ENCODE measurements around the gene MYLK3.

Gene MYLK3

GRCh38 chr16:46706642-46707041 is 41.5 kb downstream of the MYLK3 start:
- H3K36me3 ChIP-seq (ENCODE audit: insufficient read depth, low read length), result peaks cover 7% of the 10 kb centered on the region; the same call in 1 of the 2 replicates
- no peaks in the 10 kb centered on the region for H3K9me3 ChIP-seq (ENCODE audit: insufficient read depth, low read depth, low read length)
- no peak overlapping the region for H3K9ac ChIP-seq (ENCODE audit: low read depth, low read length)
- no peaks in the 10 kb centered on the region for H3K27me3 ChIP-seq (ENCODE audit: insufficient read depth, low read length)
- H3K4me1 ChIP-seq (ENCODE audit: insufficient read depth, low read length), result no peaks in the 10 kb centered on the region
- no peak overlapping the region for H3K27ac ChIP-seq (ENCODE audit: low read depth, low read length)
- no CpG with 5 or more reads among the region's 1 CpG for WGBS
- no peak overlapping the region for H3K4me3 ChIP-seq (ENCODE audit: low read length)

DNA sequence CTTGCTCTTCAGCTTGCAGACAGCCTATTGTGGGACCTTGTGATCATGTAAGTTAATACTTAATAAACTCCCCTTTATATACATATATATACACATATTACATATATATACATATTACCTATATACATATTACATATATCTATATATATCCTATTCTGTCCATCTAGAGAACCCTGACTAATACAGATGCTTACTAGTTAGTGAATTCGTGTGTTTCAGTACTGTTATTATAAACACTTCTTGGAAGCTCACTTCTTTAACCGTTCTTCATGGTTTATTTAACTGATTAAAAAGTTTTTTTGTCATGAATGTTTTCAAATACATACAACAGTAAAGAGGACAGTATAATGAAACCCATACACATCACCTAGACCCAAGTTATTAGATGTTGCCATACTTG is 46.1 kb downstream of the MYLK3 start:
- Histone ChIP-seq H3K9me3 (ENCODE audit: insufficient read depth, low read depth, low read length) (no peaks in the 10 kb centered on the region), H3K4me1 (ENCODE audit: insufficient read depth, low read length) (no peaks in the 10 kb centered on the region), H3K4me3 (ENCODE audit: low read length) (no peak overlapping the region), H3K36me3 (ENCODE audit: insufficient read depth, low read length) (peaks cover 42% of the 10 kb centered on the region), H3K27ac (ENCODE audit: low read depth, low read length) (no peak overlapping the region), H3K27me3 (ENCODE audit: insufficient read depth, low read length) (no peaks in the 10 kb centered on the region), H3K9ac (ENCODE audit: low read depth, low read length) (no peak overlapping the region)
- no CpG with 5 or more reads among the region's 2 CpGs for WGBS

- H3K36me3 ChIP-seq (ENCODE audit: insufficient read depth, low read length), result peaks cover 46% of the 10 kb centered on the region
- WGBS, result 92% methylated on average over 4 of the region's 4 CpGs
- H3K27ac ChIP-seq (ENCODE audit: low read depth, low read length), result no peak overlapping the region
- no peak overlapping the region for H3K9ac ChIP-seq (ENCODE audit: low read depth, low read length)
- H3K27me3 ChIP-seq (ENCODE audit: insufficient read depth, low read length), result no peaks in the 10 kb centered on the region
- H3K4me1 ChIP-seq (ENCODE audit: insufficient read depth, low read length), result no peaks in the 10 kb centered on the region
- no peaks in the 10 kb centered on the region for H3K9me3 ChIP-seq (ENCODE audit: insufficient read depth, low read depth, low read length)
- H3K4me3 ChIP-seq (ENCODE audit: low read length), result no peak overlapping the region
Measured at GRCh38 chr16:46701615-46702014, 46.5 kb downstream of the MYLK3 start.

- whole genome bisulfite sequencing, result 93% methylated on average over 2 of the region's 3 CpGs
- peaks cover 61% of the 10 kb centered on the region for H3K36me3 ChIP-seq (ENCODE audit: insufficient read depth, low read length)
- H3K4me3 ChIP-seq (ENCODE audit: low read length), result no peak overlapping the region
- H3K9ac ChIP-seq (ENCODE audit: low read depth, low read length), result no peak overlapping the region
- H3K27ac ChIP-seq (ENCODE audit: low read depth, low read length), result no peak overlapping the region
- H3K27me3 ChIP-seq (ENCODE audit: insufficient read depth, low read length), result no peaks in the 10 kb centered on the region
- H3K9me3 ChIP-seq (ENCODE audit: insufficient read depth, low read depth, low read length), result no peaks in the 10 kb centered on the region
- no peaks in the 10 kb centered on the region for H3K4me1 ChIP-seq (ENCODE audit: insufficient read depth, low read length)
Measured at GRCh38 chr16:46700048-46700447, 48.1 kb downstream of the MYLK3 start.

DNA sequence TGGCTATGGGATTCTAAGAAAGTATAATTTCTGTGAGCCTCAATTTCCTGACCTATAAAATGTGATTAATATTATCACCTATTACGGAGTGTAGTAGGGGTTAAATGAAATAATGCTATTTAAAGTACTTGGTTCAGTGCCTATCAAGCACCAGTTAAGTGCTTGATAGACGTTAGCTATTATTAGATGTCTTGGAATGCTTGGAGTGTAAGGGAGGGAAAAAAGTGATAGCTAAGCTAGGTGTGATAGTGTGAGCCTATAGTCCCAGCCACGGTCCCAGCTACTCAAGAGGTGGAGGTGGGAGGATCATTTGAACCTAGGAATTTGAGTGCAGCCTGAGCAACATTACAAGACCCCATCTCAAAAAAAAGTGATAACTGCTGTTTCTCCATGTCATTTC is 51.2 kb downstream of the MYLK3 start:
- Histone ChIP-seq H3K4me1 (ENCODE audit: insufficient read depth, low read length) (no peaks in the 10 kb centered on the region), H3K36me3 (ENCODE audit: insufficient read depth, low read length) (peaks cover 78% of the 10 kb centered on the region), H3K27ac (ENCODE audit: low read depth, low read length) (no peak overlapping the region), H3K27me3 (ENCODE audit: insufficient read depth, low read length) (no peaks in the 10 kb centered on the region), H3K9me3 (ENCODE audit: insufficient read depth, low read depth, low read length) (no peaks in the 10 kb centered on the region), H3K4me3 (ENCODE audit: low read length) (no peak overlapping the region), H3K9ac (ENCODE audit: low read depth, low read length) (no peak overlapping the region)
- WGBS, result 94% methylated on average over 3 of the region's 3 CpGs

DNA sequence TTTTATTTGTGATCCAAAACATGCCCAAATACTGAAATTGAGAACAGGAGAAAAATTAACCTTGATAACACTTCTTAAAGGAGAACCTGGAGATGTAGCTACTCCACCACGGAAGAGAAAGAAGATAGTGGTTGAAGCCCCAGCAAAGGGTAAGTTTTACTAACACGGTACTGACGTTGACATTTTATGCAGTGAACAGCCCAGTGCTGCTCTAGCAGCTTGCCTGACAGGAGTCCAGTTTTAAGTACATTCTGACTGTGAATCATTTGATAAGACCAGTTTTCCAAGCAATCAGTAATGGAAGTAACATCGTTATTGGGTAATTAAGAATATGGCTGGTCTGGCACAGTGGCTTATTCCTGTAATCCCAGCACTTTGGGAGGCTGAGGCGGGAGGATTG is 52.2 kb downstream of the MYLK3 start:
- H3K4me3 ChIP-seq (ENCODE audit: low read length), result no peak overlapping the region
- no peaks in the 10 kb centered on the region for H3K9me3 ChIP-seq (ENCODE audit: insufficient read depth, low read depth, low read length)
- no peaks in the 10 kb centered on the region for H3K27me3 ChIP-seq (ENCODE audit: insufficient read depth, low read length)
- peaks cover 83% of the 10 kb centered on the region for H3K36me3 ChIP-seq (ENCODE audit: insufficient read depth, low read length)
- no peak overlapping the region for H3K27ac ChIP-seq (ENCODE audit: low read depth, low read length)
- peaks cover 6% of the 10 kb centered on the region; the same call in 1 of the 2 replicates for H3K4me1 ChIP-seq (ENCODE audit: insufficient read depth, low read length)
- 98% methylated on average over 5 of the region's 5 CpGs for WGBS
- no peak overlapping the region for H3K9ac ChIP-seq (ENCODE audit: low read depth, low read length)

GRCh38 chr16:46693598-46693997 is 54.5 kb downstream of the MYLK3 start:
- Histone ChIP-seq H3K36me3 (ENCODE audit: insufficient read depth, low read length) (peaks cover 70% of the 10 kb centered on the region), H3K9ac (ENCODE audit: low read depth, low read length) (no peak overlapping the region), H3K27ac (ENCODE audit: low read depth, low read length) (no peak overlapping the region), H3K27me3 (ENCODE audit: insufficient read depth, low read length) (no peaks in the 10 kb centered on the region), H3K9me3 (ENCODE audit: insufficient read depth, low read depth, low read length) (no peaks in the 10 kb centered on the region), H3K4me1 (ENCODE audit: insufficient read depth, low read length) (peaks cover 6% of the 10 kb centered on the region; the same call in 1 of the 2 replicates), H3K4me3 (ENCODE audit: low read length) (no peak overlapping the region)
- 94% methylated on average over 1 of the region's 2 CpGs for WGBS

- H3K9ac ChIP-seq (ENCODE audit: low read depth, low read length), result no peak overlapping the region
- H3K27me3 ChIP-seq (ENCODE audit: insufficient read depth, low read length), result no peaks in the 10 kb centered on the region
- H3K27ac ChIP-seq (ENCODE audit: low read depth, low read length), result no peak overlapping the region
- peak overlapping the region; percentile 90 for H3K4me3 ChIP-seq (ENCODE audit: low read length)
- WGBS, result 89% methylated on average over 4 of the region's 4 CpGs
- H3K9me3 ChIP-seq (ENCODE audit: insufficient read depth, low read depth, low read length), result no peaks in the 10 kb centered on the region
- peaks cover 51% of the 10 kb centered on the region for H3K36me3 ChIP-seq (ENCODE audit: insufficient read depth, low read length)
- peaks cover 20% of the 10 kb centered on the region; the same call in 1 of the 2 replicates for H3K4me1 ChIP-seq (ENCODE audit: insufficient read depth, low read length)
Measured at GRCh38 chr16:46691726-46692125, 56.4 kb downstream of the MYLK3 start.

GRCh38 chr16:46690281-46691178 is 57.6 kb downstream of the MYLK3 start:
- Histone ChIP-seq H3K4me3 (ENCODE audit: low read length) (peak overlapping the region; percentile 90), H3K4me1 (ENCODE audit: insufficient read depth, low read length) (peaks cover 20% of the 10 kb centered on the region; the same call in 1 of the 2 replicates), H3K9me3 (ENCODE audit: insufficient read depth, low read depth, low read length) (no peaks in the 10 kb centered on the region), H3K27me3 (ENCODE audit: insufficient read depth, low read length) (no peaks in the 10 kb centered on the region), H3K36me3 (ENCODE audit: insufficient read depth, low read length) (peaks cover 39% of the 10 kb centered on the region), H3K9ac (ENCODE audit: low read depth, low read length) (peak overlapping the region; percentile 87), H3K27ac (ENCODE audit: low read depth, low read length) (peak overlapping the region; percentile 95)
- 24% methylated on average over 21 of the region's 21 CpGs for WGBS

DNA sequence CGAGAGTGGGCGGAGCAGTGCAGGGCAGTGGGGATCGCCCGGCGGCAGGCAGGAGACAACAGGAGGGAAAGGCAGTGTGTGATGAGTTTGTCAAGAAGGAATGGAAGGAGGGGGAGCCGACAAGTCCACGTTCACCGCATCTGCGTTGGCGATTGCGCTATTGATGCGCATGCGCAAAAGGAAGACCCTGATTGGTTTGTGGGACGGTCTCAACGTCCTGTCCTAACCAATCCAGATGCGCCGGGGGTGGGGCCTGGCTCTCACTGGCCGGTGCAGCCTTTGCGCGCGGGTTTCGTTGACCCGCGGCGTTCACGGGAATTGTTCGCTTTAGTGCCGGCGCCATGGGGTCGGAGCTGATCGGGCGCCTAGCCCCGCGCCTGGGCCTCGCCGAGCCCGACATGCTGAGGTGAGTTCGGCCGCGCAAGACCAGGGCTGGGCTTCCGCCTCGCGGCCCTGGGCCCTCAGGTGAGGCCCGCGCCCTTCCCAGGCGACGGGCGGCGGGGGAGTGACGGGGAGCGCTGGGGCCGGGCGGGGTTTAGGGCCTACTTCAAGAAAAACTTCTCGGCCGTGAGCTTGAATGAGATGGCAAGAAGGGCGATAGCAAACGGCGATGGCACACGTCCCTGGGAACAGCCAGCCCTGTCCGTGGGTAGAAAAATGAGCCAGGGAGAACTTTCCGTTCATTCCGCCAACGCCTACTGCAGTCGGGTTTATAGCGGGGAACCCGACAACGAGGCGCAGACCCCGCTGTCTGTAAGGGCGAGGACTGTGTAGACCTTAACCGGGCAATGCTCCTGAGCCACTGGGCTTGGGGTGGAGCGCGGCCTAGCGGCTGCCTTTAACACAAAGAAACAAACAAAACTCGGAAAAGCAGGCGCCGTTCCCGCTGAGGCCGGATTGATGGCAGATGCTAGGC is 58.5 kb downstream of the MYLK3 start, which contains the start of gene ORC6:
Gene ORC6, plus strand, starts transcription at position 295 of the 916 bp plus-strand sequence. Its CDS starts 47 bp downstream, at position 342.
- WGBS, result under 1% methylated on average over 79 of the region's 79 CpGs
- no peaks in the 10 kb centered on the region for H3K9me3 ChIP-seq (ENCODE audit: insufficient read depth, low read depth, low read length)
- H3K36me3 ChIP-seq (ENCODE audit: insufficient read depth, low read length), result peaks cover 30% of the 10 kb centered on the region
- peak within 1 kb of the TSS; percentile 92 for H3K9ac ChIP-seq (ENCODE audit: low read depth, low read length)
- H3K4me1 ChIP-seq (ENCODE audit: insufficient read depth, low read length), result peaks cover 20% of the 10 kb centered on the region; the same call in 1 of the 2 replicates
- no peaks in the 10 kb centered on the region for H3K27me3 ChIP-seq (ENCODE audit: insufficient read depth, low read length)
- peak within 1 kb of the TSS; percentile 90 for H3K4me3 ChIP-seq (ENCODE audit: low read length)
- peak within 1 kb of the TSS; percentile 95 for H3K27ac ChIP-seq (ENCODE audit: low read depth, low read length)
